ENCODE results near the gene SLC39A11.

GRCh38 chr17:72797142-72797541, 295.3 kb downstream of the SLC39A11 start:
- TF ChIP-seq, protein P1, sequence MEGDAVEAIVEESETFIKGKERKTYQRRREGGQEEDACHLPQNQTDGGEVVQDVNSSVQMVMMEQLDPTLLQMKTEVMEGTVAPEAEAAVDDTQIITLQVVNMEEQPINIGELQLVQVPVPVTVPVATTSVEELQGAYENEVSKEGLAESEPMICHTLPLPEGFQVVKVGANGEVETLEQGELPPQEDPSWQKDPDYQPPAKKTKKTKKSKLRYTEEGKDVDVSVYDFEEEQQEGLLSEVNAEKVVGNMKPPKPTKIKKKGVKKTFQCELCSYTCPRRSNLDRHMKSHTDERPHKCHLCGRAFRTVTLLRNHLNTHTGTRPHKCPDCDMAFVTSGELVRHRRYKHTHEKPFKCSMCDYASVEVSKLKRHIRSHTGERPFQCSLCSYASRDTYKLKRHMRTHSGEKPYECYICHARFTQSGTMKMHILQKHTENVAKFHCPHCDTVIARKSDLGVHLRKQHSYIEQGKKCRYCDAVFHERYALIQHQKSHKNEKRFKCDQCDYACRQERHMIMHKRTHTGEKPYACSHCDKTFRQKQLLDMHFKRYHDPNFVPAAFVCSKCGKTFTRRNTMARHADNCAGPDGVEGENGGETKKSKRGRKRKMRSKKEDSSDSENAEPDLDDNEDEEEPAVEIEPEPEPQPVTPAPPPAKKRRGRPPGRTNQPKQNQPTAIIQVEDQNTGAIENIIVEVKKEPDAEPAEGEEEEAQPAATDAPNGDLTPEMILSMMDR (IDR thresholded peaks at IDR 0.05): no peak
- no peak for TF ChIP-seq EZH2 (IDR thresholded peaks at IDR 0.05)
